T-helper 17 cell (primary cell): ENCODE results near the gene PRKCB. TPM values are rescaled to one million over a fixed set of nuclear protein-coding genes. Genes with fewer than 3 reads are reported as not detected.
A peak's percentile ranks its signal among the peaks of the same experiment; 100 is the strongest.
"Not testable (repeated sequence)": the region's sequence is repeated elsewhere in the genome, so short reads cannot be mapped to it uniquely, and the experiment has no call there.

Source experiments
- ATAC-seq: fragments of 150-1000 bp; cut with Tn5 transposase; 2 replicates; pipeline ENCODE4 v1.10.0; 2021; ENCODE audit warnings: mild to moderate bottlenecking, moderate library complexity
- DNase-seq, 3 donors: peaks; one replicate each; pipeline versions ENCODE4 v3.0.0 to v3.0.0-alpha.2; 2020 to 2021
- H3K9me3 ChIP-seq: one replicate; pipeline ENCODE4 v1.7.0; 2013; ENCODE audit warnings: low read length, mild to moderate bottlenecking; ENCODE audit not compliant: control insufficient read depth, poor library complexity, severe bottlenecking
- H3K27ac Mint-ChIP-seq: one replicate; pipeline ENCODE4 v1.8.0; 2022; ENCODE audit warnings: mild to moderate bottlenecking, moderate library complexity, mixed read lengths
- H3K27me3 Mint-ChIP-seq: one replicate; pipeline ENCODE4 v1.8.0; 2022; ENCODE audit warnings: mixed read lengths
- H3K36me3 Mint-ChIP-seq: one replicate; pipeline ENCODE4 v1.8.0; 2022; ENCODE audit warnings: low read depth, mixed read lengths
- H3K4me1 Mint-ChIP-seq: one replicate; pipeline ENCODE4 v1.8.0; 2022; ENCODE audit warnings: mild to moderate bottlenecking, mixed read lengths
- H3K4me3 Mint-ChIP-seq: one replicate; pipeline ENCODE4 v1.8.0; 2022; ENCODE audit warnings: mild to moderate bottlenecking, moderate library complexity, mixed read lengths
- total RNA-seq, 4 donors: library from RNA in 2 of 4; stranded (reverse) in 2 of 4; gene quantifications; one replicate each; pipeline ENCODE4 v1.2.3 and lab custom pipeline; 2022 to 2026

Gene PRKCB
- total RNA-seq, 2 donors from 2014 or later = 122 to 137 TPM

DNA sequence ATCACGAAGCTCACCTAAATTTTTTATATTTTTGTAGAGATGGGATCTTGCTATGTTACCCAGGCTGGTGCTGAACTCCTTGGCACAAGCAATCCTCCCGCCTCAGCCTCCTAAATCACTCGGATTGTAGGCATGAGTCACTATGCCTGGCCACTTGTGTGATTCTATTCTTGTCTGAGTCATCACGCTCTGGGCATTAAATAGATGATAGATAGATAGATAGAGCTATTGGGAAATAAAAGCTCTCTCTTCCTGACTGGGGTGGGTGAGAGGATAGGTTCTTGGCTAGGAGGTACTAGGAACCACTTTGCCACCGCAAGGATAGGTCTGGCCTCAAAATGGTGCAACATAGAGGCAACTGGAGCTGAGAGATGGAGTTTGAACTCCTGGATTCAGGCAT, 399.0 kb downstream of the PRKCB start:
- peaks cover 15% of the 10 kb centered on the region for H3K27me3 Mint-ChIP-seq
- peaks cover 8% of the 10 kb centered on the region for H3K9me3 ChIP-seq
- H3K27ac Mint-ChIP-seq = no peak overlapping the region
- H3K4me3 Mint-ChIP-seq = no peak overlapping the region
- no peaks in the 10 kb centered on the region for H3K36me3 Mint-ChIP-seq
- H3K4me1 Mint-ChIP-seq = no peaks in the 10 kb centered on the region
- DNase-seq (no peak), ATAC-seq (no peak)

DNA sequence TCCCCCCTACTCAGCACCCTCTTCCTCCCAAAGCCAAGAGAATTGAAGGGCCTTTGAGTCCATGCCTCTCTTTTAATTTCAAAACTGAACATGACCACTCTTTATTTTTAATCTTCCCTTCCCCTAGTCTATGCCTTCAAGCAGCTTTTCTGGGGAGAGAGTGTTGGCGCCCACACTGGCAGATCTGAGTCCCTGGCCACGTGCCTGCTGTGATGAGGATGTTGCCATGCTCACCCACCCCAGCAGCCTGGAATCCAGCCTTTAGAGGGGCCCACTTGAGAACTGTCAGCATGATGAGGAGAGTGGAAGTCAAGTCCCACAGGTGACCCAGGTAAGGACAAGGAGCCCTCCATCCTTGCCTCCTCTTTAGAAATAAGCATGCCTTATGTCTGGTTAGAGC, 400.0 kb downstream of the PRKCB start:
- peaks cover 8% of the 10 kb centered on the region for H3K27me3 Mint-ChIP-seq
- no peak overlapping the region for H3K4me3 Mint-ChIP-seq
- H3K4me1 Mint-ChIP-seq = no peaks in the 10 kb centered on the region
- DNase-seq = no peak
- no peaks in the 10 kb centered on the region for H3K36me3 Mint-ChIP-seq
- H3K9me3 ChIP-seq = peaks cover 8% of the 10 kb centered on the region
- ATAC-seq = no peak
- H3K27ac Mint-ChIP-seq = no peak overlapping the region

DNA sequence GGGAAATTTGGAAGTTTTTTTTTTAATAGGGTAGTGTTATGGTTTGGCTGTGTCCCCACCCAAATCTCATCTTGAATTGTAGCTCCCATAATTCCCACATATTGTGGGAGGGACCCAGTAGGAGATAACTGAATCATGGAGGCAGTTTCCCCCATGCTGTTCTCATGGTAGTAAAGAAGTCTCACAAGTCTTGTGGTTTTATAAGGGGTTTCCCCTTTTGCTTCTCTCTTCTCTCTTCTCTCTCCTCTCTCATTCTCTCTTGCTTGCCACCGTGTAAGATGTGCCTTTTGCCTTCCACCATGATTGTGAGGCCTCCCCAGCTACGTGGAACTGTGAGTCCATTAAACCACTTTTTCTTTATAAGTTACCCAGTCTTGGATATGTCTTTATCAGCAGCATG, 403.1 kb downstream of the PRKCB start:
- H3K27ac Mint-ChIP-seq, DNase-seq, H3K9me3 ChIP-seq, ATAC-seq, H3K36me3 Mint-ChIP-seq, H3K4me3 Mint-ChIP-seq, H3K4me1 Mint-ChIP-seq: not testable (repeated sequence)
- peaks cover 15% of the 10 kb centered on the region for H3K27me3 Mint-ChIP-seq

DNA sequence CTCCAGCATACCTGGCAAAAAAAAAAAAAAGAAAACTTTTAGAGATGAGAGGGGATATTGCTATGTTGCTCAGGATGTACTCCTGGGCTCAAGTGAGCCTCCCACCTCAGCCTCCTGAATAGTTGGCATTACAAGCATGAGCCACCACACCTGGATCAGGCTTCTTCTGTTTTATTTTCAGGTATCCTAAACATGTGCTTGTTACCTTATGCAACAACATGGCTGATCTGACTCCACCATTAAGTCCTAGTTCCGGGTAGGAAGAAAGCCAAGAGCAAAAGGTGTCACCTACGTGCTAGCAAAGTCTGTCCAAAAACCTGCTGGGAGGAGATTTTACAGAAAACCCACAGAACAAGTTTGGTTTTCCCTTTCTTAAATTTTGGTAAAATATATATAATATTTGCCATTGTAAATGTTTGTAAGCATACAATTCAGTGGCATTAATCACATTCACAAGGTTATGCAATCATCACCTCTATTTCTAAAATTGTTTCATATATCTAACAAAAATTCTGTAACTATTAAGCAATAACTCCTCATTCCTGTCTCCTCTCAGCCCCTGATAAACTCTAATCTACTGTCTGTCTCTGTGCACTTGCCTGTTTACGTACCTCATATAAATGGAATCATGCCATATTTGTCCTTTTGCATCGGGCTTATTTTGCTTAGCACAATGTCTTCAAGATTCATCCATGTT, 411.3 kb downstream of the PRKCB start:
- no peak for ATAC-seq
- H3K27me3 Mint-ChIP-seq = peaks cover 56% of the 10 kb centered on the region
- H3K4me1 Mint-ChIP-seq = peaks cover 4% of the 10 kb centered on the region
- H3K4me3 Mint-ChIP-seq = no peak overlapping the region
- no peak overlapping the region for H3K27ac Mint-ChIP-seq
- H3K9me3 ChIP-seq = no peaks in the 10 kb centered on the region
- DNase-seq = no peak
- H3K36me3 Mint-ChIP-seq = peaks cover 4% of the 10 kb centered on the region

DNA sequence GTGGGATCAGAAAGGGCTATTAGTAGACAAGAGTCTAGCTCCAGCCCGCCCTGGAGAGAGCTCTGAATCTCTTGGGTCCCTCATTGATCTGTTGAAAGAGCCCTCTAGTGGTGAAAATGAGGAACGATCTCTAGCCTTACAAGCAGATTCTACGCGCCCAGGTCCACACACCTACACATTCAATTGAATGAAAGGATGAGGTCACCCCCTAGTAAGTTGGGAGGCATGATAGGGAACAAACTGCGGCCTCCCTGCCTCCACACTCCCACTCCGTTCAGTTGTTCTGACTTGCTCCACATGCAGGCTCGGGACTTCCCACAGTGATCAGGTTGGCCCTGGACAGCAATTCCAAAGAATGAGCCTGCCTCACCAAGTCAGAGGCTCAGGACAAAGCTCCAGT, 417.4 kb downstream of the PRKCB start:
- DNase-seq = peak in 1 of 3 donors; percentile 10
- Mint-ChIP-seq H3K36me3 (no peaks in the 10 kb centered on the region), H3K27ac (no peak overlapping the region), H3K4me1 (peaks cover 7% of the 10 kb centered on the region), H3K4me3 (no peak overlapping the region), H3K27me3 (peaks cover 74% of the 10 kb centered on the region)
- ATAC-seq = peak; percentile 73
- no peaks in the 10 kb centered on the region for H3K9me3 ChIP-seq

DNA sequence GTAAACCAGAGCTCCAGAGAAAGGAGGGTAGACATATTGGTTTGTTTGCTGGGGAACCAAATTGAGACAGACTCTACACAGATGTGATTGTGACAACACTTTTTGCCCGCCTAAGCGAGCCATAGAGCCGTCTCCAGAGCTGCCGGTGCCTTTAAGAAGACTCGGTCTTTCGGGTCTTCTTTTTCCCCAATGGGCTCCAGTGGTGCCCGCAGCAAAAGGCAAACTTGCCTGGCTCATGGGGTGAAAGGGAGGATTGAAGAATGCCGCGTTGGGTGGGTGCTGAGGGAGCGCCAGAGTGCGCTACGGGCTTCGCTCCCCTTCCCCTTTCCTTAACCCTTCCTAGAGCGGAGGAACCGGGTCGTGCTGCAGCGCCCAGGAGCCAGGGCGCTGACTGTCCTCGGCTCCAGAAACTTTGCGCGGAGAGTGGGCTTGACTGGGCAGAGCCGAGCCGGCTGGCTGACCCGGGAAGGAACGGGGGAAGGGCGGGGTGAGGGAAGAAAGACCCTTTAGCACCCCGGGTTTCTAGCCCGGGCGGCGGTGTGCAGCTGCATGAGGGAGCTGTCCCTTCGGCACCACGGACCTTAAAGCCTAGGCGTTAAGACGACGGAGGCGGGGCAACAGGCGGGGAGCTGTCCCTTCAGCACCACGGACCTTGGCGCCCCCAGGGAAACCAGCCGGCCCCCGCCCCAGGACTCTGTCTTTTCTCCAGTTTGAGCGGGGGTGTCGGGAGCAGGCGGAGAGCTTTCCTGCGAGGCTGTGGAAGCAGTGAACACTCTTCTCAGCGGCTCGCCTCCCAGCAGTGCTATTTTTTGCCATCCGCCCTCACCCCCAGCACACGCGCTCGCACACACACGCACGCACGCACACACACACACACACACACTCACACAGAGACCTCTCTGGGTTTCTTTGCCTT, 419.9 kb downstream of the PRKCB start, which contains the start of gene CACNG3:
CACNG3 (plus strand) TSS at position 880 of the 916 bp plus-strand sequence. CDS start 420 bp downstream, outside the sequence.
- no peak within 1 kb of the TSS for H3K4me3 Mint-ChIP-seq
- DNase-seq (peak in 2 of 3 donors; percentile 10 to 21), ATAC-seq (peak; percentile 86)
- H3K36me3 Mint-ChIP-seq = no peaks in the 10 kb centered on the region
- H3K9me3 ChIP-seq = no peaks in the 10 kb centered on the region
- H3K27ac Mint-ChIP-seq = no peak within 1 kb of the TSS
- peaks cover 81% of the 10 kb centered on the region for H3K27me3 Mint-ChIP-seq
- peaks cover 7% of the 10 kb centered on the region for H3K4me1 Mint-ChIP-seq

DNA sequence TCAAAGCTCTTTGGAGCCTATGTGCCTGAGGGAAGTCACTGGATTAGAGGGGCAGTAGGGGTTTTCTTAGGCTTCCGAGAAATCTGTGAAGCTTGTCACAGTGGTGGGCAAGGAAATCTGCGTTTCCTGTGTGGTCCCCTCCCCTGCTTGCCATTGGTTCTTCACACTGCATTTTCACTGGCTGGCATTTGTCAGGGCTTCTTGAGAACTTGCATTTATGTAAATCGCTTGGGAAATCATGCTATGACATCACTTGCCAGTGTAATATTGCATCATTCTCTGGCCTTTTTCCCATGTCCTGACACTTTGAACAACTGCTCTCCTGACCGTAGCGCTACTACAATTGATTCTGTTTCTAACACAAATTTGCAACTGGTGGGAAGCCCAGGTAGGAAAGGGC, 422.2 kb downstream of the PRKCB start:
- ATAC-seq = no peak
- DNase-seq = no peak
- no peak overlapping the region for H3K27ac Mint-ChIP-seq
- peaks cover 3% of the 10 kb centered on the region for H3K4me1 Mint-ChIP-seq
- H3K36me3 Mint-ChIP-seq = no peaks in the 10 kb centered on the region
- H3K9me3 ChIP-seq = no peaks in the 10 kb centered on the region
- H3K27me3 Mint-ChIP-seq = peaks cover 84% of the 10 kb centered on the region
- no peak overlapping the region for H3K4me3 Mint-ChIP-seq

DNA sequence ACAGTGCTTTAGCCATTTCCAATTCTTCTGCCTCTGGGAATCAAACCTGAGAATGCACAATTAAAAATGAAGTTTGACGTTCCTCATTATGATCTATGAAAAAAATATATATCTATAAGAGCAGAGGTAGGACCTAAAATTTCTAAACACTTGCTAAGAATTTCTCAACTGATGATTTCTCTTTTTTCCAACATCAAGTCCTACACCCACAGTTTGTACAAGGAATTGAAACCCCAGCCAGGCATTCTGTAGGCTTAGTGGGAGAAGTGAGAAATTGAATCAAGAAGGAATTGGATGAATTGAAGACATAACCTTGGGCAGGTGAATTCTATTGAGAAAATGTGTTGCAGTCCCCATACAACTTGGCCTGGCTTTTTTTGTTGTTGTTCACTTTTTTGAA, 423.0 kb downstream of the PRKCB start:
- H3K4me1 Mint-ChIP-seq = peaks cover 3% of the 10 kb centered on the region
- H3K27ac Mint-ChIP-seq = no peak overlapping the region
- H3K9me3 ChIP-seq = no peaks in the 10 kb centered on the region
- H3K36me3 Mint-ChIP-seq = no peaks in the 10 kb centered on the region
- DNase-seq (no peak), ATAC-seq (no peak)
- H3K27me3 Mint-ChIP-seq = peaks cover 79% of the 10 kb centered on the region
- no peak overlapping the region for H3K4me3 Mint-ChIP-seq

DNA sequence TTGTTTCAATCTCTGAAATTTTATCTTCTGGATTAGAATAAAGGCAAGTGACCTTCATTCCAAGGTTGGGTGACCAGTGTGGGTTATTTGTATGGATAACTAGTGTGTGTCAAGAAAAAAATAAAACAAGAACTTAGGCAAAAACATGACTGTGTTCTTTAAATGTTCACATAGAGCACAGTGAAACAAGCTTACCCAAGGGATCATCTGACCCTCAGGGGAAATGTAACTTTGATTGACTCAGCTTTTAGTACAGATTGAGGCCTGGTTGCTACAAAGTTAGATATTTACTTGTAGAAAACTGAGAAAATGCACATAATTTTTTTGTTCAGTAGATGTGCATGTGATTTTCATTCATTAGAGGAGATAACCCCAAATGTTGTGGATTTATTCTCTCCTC, 427.0 kb downstream of the PRKCB start:
- Mint-ChIP-seq H3K4me1 (no peaks in the 10 kb centered on the region), H3K36me3 (peaks cover 4% of the 10 kb centered on the region), H3K27ac (no peak overlapping the region), H3K4me3 (no peak overlapping the region), H3K27me3 (peaks cover 47% of the 10 kb centered on the region)
- DNase-seq (no peak), ATAC-seq (no peak)
- H3K9me3 ChIP-seq = no peaks in the 10 kb centered on the region

Other genes starting within 250 kb of the PRKCB start
- 10 to 100 TPM; 27.0 to 30.8 TPM for gene NDUFAB1, start 239.7 kb upstream of the PRKCB start, total RNA-seq
- 1 to 10 TPM; 8.2 to 8.7 TPM for gene PALB2, start 194.7 kb upstream of the PRKCB start, total RNA-seq
- gene DCTN5, start 194.5 kb upstream of the PRKCB start, total RNA-seq = 10 to 100 TPM; 44.5 to 65.0 TPM
- 1 to 10 TPM in 1 of 2 donors, under 1 TPM in 1; 0.60 to 1.7 TPM for gene PLK1, start 157.1 kb upstream of the PRKCB start, total RNA-seq
- not detected for gene ERN2, start 122.8 kb upstream of the PRKCB start, total RNA-seq
- not detected for gene CHP2, start 81.0 kb upstream of the PRKCB start, total RNA-seq